K562 (cell line): ENCODE measurements around the gene DDR1. TPM values are rescaled to one million over a fixed set of nuclear protein-coding genes. Genes with fewer than 3 reads are reported as not detected.

Experiments
- ETV5 ChIP-seq: sonication (generic); formaldehyde crosslinking; IDR thresholded peaks from 2 replicates; pipeline ENCODE4 v1.4.0; 2020; ENCODE audit warnings: low read depth, mild to moderate bottlenecking, missing genetic modification reagents
- NFATC3 ChIP-seq: fragments of 450-650 bp; IDR thresholded peaks from 2 replicates; pipeline ENCODE4 v1.6.1; 2017; ENCODE audit warnings: mild to moderate bottlenecking
- NFYB ChIP-seq: IDR thresholded peaks from 2 replicates; pipeline ENCODE4 v1.6.1; 2011; ENCODE audit warnings: mild to moderate bottlenecking, moderate library complexity; ENCODE audit not compliant: insufficient read length; ENCODE audit errors: extremely low read depth
- NR2F6 ChIP-seq: fragments of 450-650 bp; formaldehyde crosslinking; IDR thresholded peaks from 2 replicates; pipeline ENCODE4 v1.4.0; 2020; ENCODE audit warnings: mild to moderate bottlenecking
- TRIM24 ChIP-seq, 2 experiments: fragments of 450-650 bp; IDR thresholded peaks; 2 replicates each; pipeline ENCODE4 v1.6.1; 2016
- ZNF282 ChIP-seq: sonication (generic); formaldehyde crosslinking; IDR thresholded peaks from 2 replicates; pipeline ENCODE4 v1.8.1; 2023; ENCODE audit warnings: missing genetic modification reagents
- ZNF41 ChIP-seq: fragments of 250-450 bp; sonication (Bioruptor Pico); conservative IDR thresholded peaks from 2 replicates; pipeline ENCODE4 v1.4.0; 2020; ENCODE audit warnings: mild to moderate bottlenecking
- polyA plus RNA-seq, 8 experiments: library from polyadenylated mRNA; depleted of rRNA in 4 of 8; stranded (reverse) in 5 of 8; unstranded in 3 of 8; fragments of >200 nt; fragmentation: Nextera tagmentation in 2 of 8; fragmentation: Illumina TruSeq in 1 of 8; extraction: Ambion mirVana in 2 of 8; extraction: Trizol in 1 of 8; gene quantifications; 2 replicates each; pipeline versions ENCODE4 v1.2.1 to v1.2.3, GENCODE V29; 2011 to 2014; ENCODE audit warnings: inconsistent platforms in 1 of 8, missing spikeins in 1 of 8
- total RNA-seq, 7 experiments: library from RNA; depleted of rRNA in 6 of 7; stranded (reverse); fragments of >200 nt in 6 of 7; fragmentation: Illumina TruSeq in 2 of 7; extraction: Trizol in 2 of 7; gene quantifications; 2 replicates each; pipeline versions ENCODE4 v1.2.1 to v1.2.3, GENCODE V29; 2011 to 2021; ENCODE audit warnings: low replicate concordance in 1 of 7
- TF ChIP-seq, protein P1 (sequence below), 2 experiments: fragments of 450-650 bp in 1 of 2; sonication (generic) in 1 of 2; formaldehyde crosslinking in 1 of 2; IDR thresholded peaks; 2 replicates each; pipeline versions ENCODE4 v1.7.1 to v1.9.0; 2016 to 2022; ENCODE audit warnings: inconsistent platforms in 1 of 2, mild to moderate bottlenecking in 1 of 2, missing genetic modification reagents in 1 of 2
- TF ChIP-seq, protein P2 (sequence below): fragments of 450-650 bp; IDR thresholded peaks from one replicate; pipeline ENCODE4 v1.6.1; 2018; ENCODE audit warnings: mild to moderate bottlenecking, moderate library complexity; ENCODE audit not compliant: partially characterized antibody
- TF ChIP-seq, protein P3 (sequence below): sonication (generic); formaldehyde crosslinking; IDR thresholded peaks from 2 replicates; pipeline ENCODE4 v1.9.0; 2022; ENCODE audit warnings: mild to moderate bottlenecking, missing genetic modification reagents
- TF ChIP-seq, protein P4 (sequence below), 3 experiments: fragments of 200-800 bp in 1 of 3; sonication (Bioruptor generic) in 1 of 3; sonication (generic) in 1 of 3; formaldehyde crosslinking in 1 of 3; IDR thresholded peaks; 2 replicates each; pipeline versions ENCODE4 v1.6.1 to v1.8.0; 2016 to 2022; ENCODE audit warnings: mild to moderate bottlenecking in 2 of 3, missing compliant biosample characterization in 2 of 3, missing genetic modification characterization in 2 of 3, missing genetic modification reagents in 1 of 3
- TF ChIP-seq, protein P5 (sequence below), 2 experiments: IDR thresholded peaks in 1 of 2; conservative IDR thresholded peaks in 1 of 2; 2 replicates each; pipeline ENCODE4 v1.6.1; 2016; ENCODE audit warnings: low read depth in 2 of 2, mild to moderate bottlenecking in 1 of 2, missing compliant biosample characterization in 1 of 2, missing genetic modification characterization in 1 of 2, moderate library complexity in 1 of 2

The DDR1 gene
- total and polyA plus RNA-seq, 9 of the 15 experiments (the other 6 are each of a cell fraction or from before 2014, with no cell fraction given) = 1.4 to 44.6 (median 12.2) TPM

DNA sequence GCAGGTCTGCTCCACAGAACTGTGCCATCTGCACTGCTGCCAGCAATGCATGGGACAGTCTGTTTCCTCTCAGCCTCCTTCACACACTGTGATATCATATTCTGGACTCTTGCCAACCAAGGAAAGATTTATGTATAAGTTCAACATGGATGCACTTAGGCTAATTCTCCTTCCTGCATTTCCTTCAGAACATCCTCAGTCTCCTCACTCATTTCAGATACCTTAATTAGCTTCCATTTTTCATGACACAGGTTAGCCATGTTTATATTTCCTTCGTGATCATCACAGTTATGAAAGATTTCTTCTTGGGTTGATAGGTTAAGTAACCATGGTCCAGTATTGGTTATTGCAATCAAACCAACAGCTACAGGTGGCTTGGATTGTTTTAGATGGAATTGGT lies 46.4 kb upstream of the DDR1 start (continued):
- TF ChIP-seq, protein P1, sequence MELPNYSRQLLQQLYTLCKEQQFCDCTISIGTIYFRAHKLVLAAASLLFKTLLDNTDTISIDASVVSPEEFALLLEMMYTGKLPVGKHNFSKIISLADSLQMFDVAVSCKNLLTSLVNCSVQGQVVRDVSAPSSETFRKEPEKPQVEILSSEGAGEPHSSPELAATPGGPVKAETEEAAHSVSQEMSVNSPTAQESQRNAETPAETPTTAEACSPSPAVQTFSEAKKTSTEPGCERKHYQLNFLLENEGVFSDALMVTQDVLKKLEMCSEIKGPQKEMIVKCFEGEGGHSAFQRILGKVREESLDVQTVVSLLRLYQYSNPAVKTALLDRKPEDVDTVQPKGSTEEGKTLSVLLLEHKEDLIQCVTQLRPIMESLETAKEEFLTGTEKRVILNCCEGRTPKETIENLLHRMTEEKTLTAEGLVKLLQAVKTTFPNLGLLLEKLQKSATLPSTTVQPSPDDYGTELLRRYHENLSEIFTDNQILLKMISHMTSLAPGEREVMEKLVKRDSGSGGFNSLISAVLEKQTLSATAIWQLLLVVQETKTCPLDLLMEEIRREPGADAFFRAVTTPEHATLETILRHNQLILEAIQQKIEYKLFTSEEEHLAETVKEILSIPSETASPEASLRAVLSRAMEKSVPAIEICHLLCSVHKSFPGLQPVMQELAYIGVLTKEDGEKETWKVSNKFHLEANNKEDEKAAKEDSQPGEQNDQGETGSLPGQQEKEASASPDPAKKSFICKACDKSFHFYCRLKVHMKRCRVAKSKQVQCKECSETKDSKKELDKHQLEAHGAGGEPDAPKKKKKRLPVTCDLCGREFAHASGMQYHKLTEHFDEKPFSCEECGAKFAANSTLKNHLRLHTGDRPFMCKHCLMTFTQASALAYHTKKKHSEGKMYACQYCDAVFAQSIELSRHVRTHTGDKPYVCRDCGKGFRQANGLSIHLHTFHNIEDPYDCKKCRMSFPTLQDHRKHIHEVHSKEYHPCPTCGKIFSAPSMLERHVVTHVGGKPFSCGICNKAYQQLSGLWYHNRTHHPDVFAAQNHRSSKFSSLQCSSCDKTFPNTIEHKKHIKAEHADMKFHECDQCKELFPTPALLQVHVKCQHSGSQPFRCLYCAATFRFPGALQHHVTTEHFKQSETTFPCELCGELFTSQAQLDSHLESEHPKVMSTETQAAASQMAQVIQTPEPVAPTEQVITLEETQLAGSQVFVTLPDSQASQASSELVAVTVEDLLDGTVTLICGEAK (IDR thresholded peaks at IDR 0.05) = no peak
- TF ChIP-seq, protein P1 (CRISPR knock-in tag; IDR thresholded peaks at IDR 0.05) = no peak
- TF ChIP-seq NFYB = no peak
- TF ChIP-seq, protein P2, sequence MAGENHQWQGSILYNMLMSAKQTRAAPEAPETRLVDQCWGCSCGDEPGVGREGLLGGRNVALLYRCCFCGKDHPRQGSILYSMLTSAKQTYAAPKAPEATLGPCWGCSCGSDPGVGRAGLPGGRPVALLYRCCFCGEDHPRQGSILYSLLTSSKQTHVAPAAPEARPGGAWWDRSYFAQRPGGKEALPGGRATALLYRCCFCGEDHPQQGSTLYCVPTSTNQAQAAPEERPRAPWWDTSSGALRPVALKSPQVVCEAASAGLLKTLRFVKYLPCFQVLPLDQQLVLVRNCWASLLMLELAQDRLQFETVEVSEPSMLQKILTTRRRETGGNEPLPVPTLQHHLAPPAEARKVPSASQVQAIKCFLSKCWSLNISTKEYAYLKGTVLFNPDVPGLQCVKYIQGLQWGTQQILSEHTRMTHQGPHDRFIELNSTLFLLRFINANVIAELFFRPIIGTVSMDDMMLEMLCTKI = no peak
- no peak for TF ChIP-seq TRIM24 (IDR thresholded peaks at IDR 0.05)
- TF ChIP-seq ETV5 (CRISPR knock-in tag) = no peak
- TF ChIP-seq ZNF41 (CRISPR knock-in tag) = peak; percentile 80; the same call in 1 of the 2 replicates
- no peak for TF ChIP-seq NR2F6 (CRISPR knock-in tag)
- no peak for TF ChIP-seq ZNF282 (CRISPR knock-in tag)
- TF ChIP-seq, protein P3, sequence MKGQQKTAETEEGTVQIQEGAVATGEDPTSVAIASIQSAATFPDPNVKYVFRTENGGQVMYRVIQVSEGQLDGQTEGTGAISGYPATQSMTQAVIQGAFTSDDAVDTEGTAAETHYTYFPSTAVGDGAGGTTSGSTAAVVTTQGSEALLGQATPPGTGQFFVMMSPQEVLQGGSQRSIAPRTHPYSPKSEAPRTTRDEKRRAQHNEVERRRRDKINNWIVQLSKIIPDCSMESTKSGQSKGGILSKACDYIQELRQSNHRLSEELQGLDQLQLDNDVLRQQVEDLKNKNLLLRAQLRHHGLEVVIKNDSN (CRISPR knock-in tag) = no peak
- TF ChIP-seq, protein P4, sequence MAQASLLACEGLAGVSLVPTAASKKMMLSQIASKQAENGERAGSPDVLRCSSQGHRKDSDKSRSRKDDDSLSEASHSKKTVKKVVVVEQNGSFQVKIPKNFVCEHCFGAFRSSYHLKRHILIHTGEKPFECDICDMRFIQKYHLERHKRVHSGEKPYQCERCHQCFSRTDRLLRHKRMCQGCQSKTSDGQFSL (CRISPR knock-in tag; IDR thresholded peaks at IDR 0.05) = no peak
- TF ChIP-seq, protein P4 (tag; IDR thresholded peaks at IDR 0.05) = peak in 1 of 2 experiments; percentile 72; a peak in 1 of 4 replicates
- TF ChIP-seq, protein P5, sequence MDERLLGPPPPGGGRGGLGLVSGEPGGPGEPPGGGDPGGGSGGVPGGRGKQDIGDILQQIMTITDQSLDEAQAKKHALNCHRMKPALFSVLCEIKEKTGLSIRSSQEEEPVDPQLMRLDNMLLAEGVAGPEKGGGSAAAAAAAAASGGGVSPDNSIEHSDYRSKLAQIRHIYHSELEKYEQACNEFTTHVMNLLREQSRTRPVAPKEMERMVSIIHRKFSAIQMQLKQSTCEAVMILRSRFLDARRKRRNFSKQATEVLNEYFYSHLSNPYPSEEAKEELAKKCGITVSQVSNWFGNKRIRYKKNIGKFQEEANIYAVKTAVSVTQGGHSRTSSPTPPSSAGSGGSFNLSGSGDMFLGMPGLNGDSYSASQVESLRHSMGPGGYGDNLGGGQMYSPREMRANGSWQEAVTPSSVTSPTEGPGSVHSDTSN (CRISPR knock-in tag; IDR thresholded peaks at IDR 0.05; ENCODE audit: low read depth) = no peak
- TF ChIP-seq, protein P5 (tag; conservative IDR thresholded peaks at IDR 0.05; ENCODE audit: low read depth) = peak; percentile 91
- no peak for TF ChIP-seq NFATC3
